ENCODE results near the gene C22orf42.
A peak's percentile ranks its signal among the peaks of the same experiment; 100 is the strongest.
"Not testable (repeated sequence)": the region's sequence is repeated elsewhere in the genome, so short reads cannot be mapped to it uniquely, and the experiment has no call there.

The C22orf42 gene

DNA sequence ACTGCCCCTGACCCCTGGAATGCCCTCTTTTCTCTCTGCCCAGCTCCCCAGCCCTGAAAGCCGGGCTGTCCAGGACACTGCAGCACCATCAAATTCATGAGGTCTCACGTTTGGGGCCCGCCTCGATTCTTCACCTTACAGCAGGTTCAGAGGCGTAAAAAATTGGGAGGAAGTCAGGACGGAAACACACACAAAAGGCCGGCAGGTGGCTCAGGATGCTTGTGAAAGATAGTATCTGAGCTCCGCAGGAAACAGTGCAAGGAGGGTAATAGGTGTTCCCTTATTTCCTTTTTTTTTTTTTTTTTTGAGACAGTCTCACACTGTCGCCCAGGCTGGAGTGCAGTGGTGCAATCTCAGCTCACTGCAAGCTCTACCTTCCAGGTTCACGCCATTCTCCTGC, 41.6 kb upstream of the C22orf42 start:
- H2BK120ac ChIP-seq (ENCODE audit: low read depth, low read length) = no peak overlapping the region
- no peak overlapping the region for H2BK5ac ChIP-seq (ENCODE audit: low read length)
- no peak overlapping the region for H3K27ac ChIP-seq (ENCODE audit: low read depth, low read length)
- peak; percentile 35 for DNase-seq
- no peaks in the 10 kb centered on the region for H3K27me3 ChIP-seq (ENCODE audit: insufficient read depth, low read length, poor library complexity)
- H3K79me1 ChIP-seq (ENCODE audit: low read length) = no peaks in the 10 kb centered on the region
- H3K4me1 ChIP-seq (ENCODE audit: control insufficient read depth, low read depth, low read length) = peaks cover 6% of the 10 kb centered on the region
- no peak overlapping the region for H3K9ac ChIP-seq (ENCODE audit: low read length)
- no peak overlapping the region for H3K4me2 ChIP-seq (ENCODE audit: low read length)
- no peak overlapping the region for H2AK5ac ChIP-seq (ENCODE audit: low read length)
- H3K4ac ChIP-seq (ENCODE audit: low read depth, low read length) = no peak overlapping the region
- no peak overlapping the region for H3K23ac ChIP-seq (ENCODE audit: low read length)
- H3K79me2 ChIP-seq (ENCODE audit: control insufficient read depth, insufficient read depth, low read length) = no peaks in the 10 kb centered on the region
- no peak overlapping the region for H3K18ac ChIP-seq (ENCODE audit: low read length)
- WGBS (ENCODE audit: extremely low coverage, insufficient coverage, low lambda C conversion rate) = no CpG with 5 or more reads among the region's 10 CpGs
- H4K5ac ChIP-seq (ENCODE audit: low read length) = no peak overlapping the region
- H2BK15ac ChIP-seq (replicated peaks; ENCODE audit: low read depth) = no peak overlapping the region
- no peak overlapping the region for H3K56ac ChIP-seq (ENCODE audit: low read length)
- H3K36me3 ChIP-seq (ENCODE audit: control insufficient read depth, insufficient read depth, low read length) = no peaks in the 10 kb centered on the region
- H3K4me3 ChIP-seq (ENCODE audit: low read length) = no peak overlapping the region
- no peak overlapping the region for H4K8ac ChIP-seq (ENCODE audit: low read depth, low read length)

DNA sequence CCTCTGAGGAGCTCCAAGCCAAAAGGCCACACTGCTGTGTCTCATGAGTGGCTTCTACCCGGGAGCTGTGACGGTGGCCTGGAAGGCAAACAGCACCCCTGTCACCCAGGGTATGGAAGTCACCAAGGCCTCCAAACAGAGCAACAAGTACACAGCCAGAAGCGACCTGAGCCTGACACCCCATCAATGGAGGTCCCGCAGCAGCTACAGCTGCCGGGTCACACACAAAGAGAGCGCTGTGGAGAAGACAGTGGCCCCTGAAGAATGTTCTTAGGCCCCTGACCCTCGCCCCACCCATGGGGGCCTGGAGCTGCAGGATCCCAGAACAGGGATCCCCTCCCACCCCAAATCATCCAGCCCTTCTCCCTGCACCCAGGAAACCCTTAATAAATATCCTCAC, 40.9 kb upstream of the C22orf42 start:
- no peak overlapping the region for H2BK120ac ChIP-seq (ENCODE audit: low read depth, low read length)
- peaks cover 6% of the 10 kb centered on the region for H3K4me1 ChIP-seq (ENCODE audit: control insufficient read depth, low read depth, low read length)
- no peak overlapping the region for H3K18ac ChIP-seq (ENCODE audit: low read length)
- no peak overlapping the region for H3K4ac ChIP-seq (ENCODE audit: low read depth, low read length)
- H4K8ac ChIP-seq (ENCODE audit: low read depth, low read length) = no peak overlapping the region
- WGBS (ENCODE audit: extremely low coverage, insufficient coverage, low lambda C conversion rate) = no CpG with 5 or more reads among the region's 7 CpGs
- no peak overlapping the region for H3K4me3 ChIP-seq (ENCODE audit: low read length)
- H2AK5ac ChIP-seq (ENCODE audit: low read length) = no peak overlapping the region
- no peak overlapping the region for H4K5ac ChIP-seq (ENCODE audit: low read length)
- H2BK5ac ChIP-seq (ENCODE audit: low read length) = no peak overlapping the region
- H3K56ac ChIP-seq (ENCODE audit: low read length) = peak overlapping the region; percentile 60
- H3K36me3 ChIP-seq (ENCODE audit: control insufficient read depth, insufficient read depth, low read length) = no peaks in the 10 kb centered on the region
- no peak for DNase-seq
- no peak overlapping the region for H2BK15ac ChIP-seq (replicated peaks; ENCODE audit: low read depth)
- no peak overlapping the region for H3K27ac ChIP-seq (ENCODE audit: low read depth, low read length)
- H3K23ac ChIP-seq (ENCODE audit: low read length) = no peak overlapping the region
- H3K9ac ChIP-seq (ENCODE audit: low read length) = no peak overlapping the region
- no peaks in the 10 kb centered on the region for H3K79me2 ChIP-seq (ENCODE audit: control insufficient read depth, insufficient read depth, low read length)
- no peak overlapping the region for H3K4me2 ChIP-seq (ENCODE audit: low read length)
- no peaks in the 10 kb centered on the region for H3K79me1 ChIP-seq (ENCODE audit: low read length)
- H3K27me3 ChIP-seq (ENCODE audit: insufficient read depth, low read length, poor library complexity) = no peaks in the 10 kb centered on the region

DNA sequence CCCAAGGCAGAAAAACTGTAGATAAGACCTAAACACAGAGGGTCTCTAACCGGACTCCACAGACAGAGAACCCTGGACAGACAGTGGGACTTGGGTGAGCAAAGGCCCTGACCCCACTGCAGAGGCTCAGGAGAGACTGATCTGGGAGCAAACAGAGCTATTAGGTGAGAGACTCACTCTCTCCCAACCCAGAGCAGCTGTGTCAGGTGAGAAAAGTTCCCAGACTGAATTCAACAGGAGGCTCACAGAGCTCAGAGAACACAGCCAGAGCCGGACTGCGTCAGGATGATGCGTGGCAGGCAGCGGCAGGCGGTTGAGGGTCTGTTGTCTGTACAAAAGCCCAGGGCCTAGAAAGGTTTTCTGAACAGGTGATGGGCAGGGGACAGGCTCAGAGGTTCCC, 40.2 kb upstream of the C22orf42 start:
- Histone ChIP-seq H4K5ac (ENCODE audit: low read length) (no peak overlapping the region), H2BK120ac (ENCODE audit: low read depth, low read length) (no peak overlapping the region), H3K4me3 (ENCODE audit: low read length) (no peak overlapping the region), H2BK5ac (ENCODE audit: low read length) (no peak overlapping the region), H2BK15ac (replicated peaks; ENCODE audit: low read depth) (no peak overlapping the region), H3K56ac (ENCODE audit: low read length) (peak overlapping the region; percentile 15), H3K4me1 (ENCODE audit: control insufficient read depth, low read depth, low read length) (peaks cover 6% of the 10 kb centered on the region), H4K8ac (ENCODE audit: low read depth, low read length) (no peak overlapping the region), H3K4ac (ENCODE audit: low read depth, low read length) (no peak overlapping the region), H3K18ac (ENCODE audit: low read length) (no peak overlapping the region), H3K79me2 (ENCODE audit: control insufficient read depth, insufficient read depth, low read length) (no peaks in the 10 kb centered on the region), H2AK5ac (ENCODE audit: low read length) (no peak overlapping the region), H3K79me1 (ENCODE audit: low read length) (no peaks in the 10 kb centered on the region), H3K27ac (ENCODE audit: low read depth, low read length) (no peak overlapping the region), H3K27me3 (ENCODE audit: insufficient read depth, low read length, poor library complexity) (no peaks in the 10 kb centered on the region), H3K36me3 (ENCODE audit: control insufficient read depth, insufficient read depth, low read length) (no peaks in the 10 kb centered on the region), H3K4me2 (ENCODE audit: low read length) (no peak overlapping the region), H3K9ac (ENCODE audit: low read length) (no peak overlapping the region), H3K23ac (ENCODE audit: low read length) (no peak overlapping the region)
- no peak for DNase-seq
- WGBS (ENCODE audit: extremely low coverage, insufficient coverage, low lambda C conversion rate) = no CpG with 5 or more reads among the region's 6 CpGs

DNA sequence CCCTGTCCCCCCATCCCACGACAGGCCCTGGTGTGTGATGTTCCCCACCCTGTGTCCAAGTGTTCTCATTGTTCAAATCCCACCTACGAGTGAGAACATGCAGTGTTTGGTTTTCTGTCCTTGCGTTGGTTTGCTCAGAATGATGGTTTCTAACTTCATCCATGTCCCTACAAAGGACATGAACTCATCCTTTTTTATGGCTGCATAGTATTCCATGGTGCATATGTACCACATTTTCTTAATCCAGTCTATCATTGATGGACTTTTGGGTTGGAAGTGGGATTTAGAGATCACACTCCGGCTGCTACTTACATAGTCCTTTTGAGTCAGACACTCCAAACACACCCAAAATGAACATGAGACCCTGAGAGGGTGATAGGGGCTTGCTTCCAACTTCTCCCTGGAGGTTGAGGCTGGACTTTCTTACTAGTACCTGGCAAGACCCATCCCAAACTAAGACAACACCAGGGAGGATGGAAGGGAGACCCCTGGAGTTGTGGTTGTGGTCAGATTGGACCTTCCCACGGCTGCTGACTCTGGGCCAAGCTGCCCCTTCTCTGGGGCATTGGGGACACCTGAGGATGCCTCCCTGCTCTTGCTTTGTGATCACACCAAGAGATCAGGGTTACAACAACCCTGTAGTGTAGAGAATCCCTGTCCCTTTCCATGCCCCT, 38.6 kb upstream of the C22orf42 start:
- not testable (repeated sequence) for H3K9ac ChIP-seq (ENCODE audit: low read length); H3K27me3 ChIP-seq (ENCODE audit: insufficient read depth, low read length, poor library complexity); H3K18ac ChIP-seq (ENCODE audit: low read length); H4K5ac ChIP-seq (ENCODE audit: low read length); H2BK120ac ChIP-seq (ENCODE audit: low read depth, low read length); H3K4me2 ChIP-seq (ENCODE audit: low read length); H3K36me3 ChIP-seq (ENCODE audit: control insufficient read depth, insufficient read depth, low read length); DNase-seq; H3K4ac ChIP-seq (ENCODE audit: low read depth, low read length); H3K56ac ChIP-seq (ENCODE audit: low read length); H2BK5ac ChIP-seq (ENCODE audit: low read length); H3K79me1 ChIP-seq (ENCODE audit: low read length); H3K27ac ChIP-seq (ENCODE audit: low read depth, low read length); H2AK5ac ChIP-seq (ENCODE audit: low read length); H2BK15ac ChIP-seq (replicated peaks; ENCODE audit: low read depth); H3K4me3 ChIP-seq (ENCODE audit: low read length); H3K79me2 ChIP-seq (ENCODE audit: control insufficient read depth, insufficient read depth, low read length); H4K8ac ChIP-seq (ENCODE audit: low read depth, low read length); H3K4me1 ChIP-seq (ENCODE audit: control insufficient read depth, low read depth, low read length); H3K23ac ChIP-seq (ENCODE audit: low read length)
- no CpG with 5 or more reads among the region's 5 CpGs for WGBS (ENCODE audit: extremely low coverage, insufficient coverage, low lambda C conversion rate)

DNA sequence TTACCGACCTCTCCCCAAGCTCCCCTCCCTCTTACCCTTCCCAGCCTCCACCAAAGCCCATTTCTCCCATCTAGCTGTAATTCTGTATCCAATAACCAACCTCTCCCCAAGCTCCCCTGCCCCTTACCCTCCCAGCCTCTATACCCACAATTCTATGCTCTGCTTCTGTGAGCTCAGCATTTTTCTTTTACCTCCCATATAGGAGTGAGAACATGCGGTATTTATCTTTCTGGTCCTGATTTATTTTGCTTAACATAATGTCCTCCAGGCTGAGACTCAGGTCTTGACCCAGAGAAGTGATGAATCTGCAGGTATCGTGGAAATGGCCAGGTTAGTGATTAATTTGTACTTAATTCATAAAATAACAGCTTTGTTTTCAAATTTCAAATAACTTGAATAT, 36.8 kb upstream of the C22orf42 start:
- DNase-seq; H3K4me2 ChIP-seq (ENCODE audit: low read length); H3K4me1 ChIP-seq (ENCODE audit: control insufficient read depth, low read depth, low read length): not testable (repeated sequence)

DNA sequence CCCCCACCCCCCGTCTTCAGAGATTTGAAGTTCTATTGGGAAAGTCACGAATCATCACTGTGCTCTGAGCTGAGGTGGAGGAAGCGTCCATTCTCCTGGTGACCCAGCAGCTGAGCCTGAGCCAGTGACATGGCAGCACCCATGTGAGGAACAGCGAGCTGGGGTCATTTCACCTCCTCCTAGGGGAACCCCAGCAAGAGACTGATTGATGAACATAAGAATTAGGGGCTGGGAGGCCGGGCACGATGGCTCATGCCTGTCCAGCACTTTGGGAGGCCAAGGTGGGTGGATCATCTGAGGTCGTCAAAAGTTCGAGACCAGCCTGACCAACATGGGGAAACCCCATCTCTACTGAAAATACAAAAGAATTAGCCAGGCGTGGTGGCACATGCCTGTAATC, 34.2 kb upstream of the C22orf42 start:
- H3K79me2 ChIP-seq (ENCODE audit: control insufficient read depth, insufficient read depth, low read length); H3K56ac ChIP-seq (ENCODE audit: low read length); H3K27me3 ChIP-seq (ENCODE audit: insufficient read depth, low read length, poor library complexity); H3K18ac ChIP-seq (ENCODE audit: low read length); H4K5ac ChIP-seq (ENCODE audit: low read length); H3K79me1 ChIP-seq (ENCODE audit: low read length); H2BK120ac ChIP-seq (ENCODE audit: low read depth, low read length); H3K36me3 ChIP-seq (ENCODE audit: control insufficient read depth, insufficient read depth, low read length); DNase-seq; H3K4me3 ChIP-seq (ENCODE audit: low read length); H3K9ac ChIP-seq (ENCODE audit: low read length); H4K8ac ChIP-seq (ENCODE audit: low read depth, low read length); H3K27ac ChIP-seq (ENCODE audit: low read depth, low read length); H3K4me1 ChIP-seq (ENCODE audit: control insufficient read depth, low read depth, low read length); H3K23ac ChIP-seq (ENCODE audit: low read length); H2BK15ac ChIP-seq (replicated peaks; ENCODE audit: low read depth); H2BK5ac ChIP-seq (ENCODE audit: low read length); H3K4ac ChIP-seq (ENCODE audit: low read depth, low read length); H3K4me2 ChIP-seq (ENCODE audit: low read length); H2AK5ac ChIP-seq (ENCODE audit: low read length): not testable (repeated sequence)
- WGBS (ENCODE audit: extremely low coverage, insufficient coverage, low lambda C conversion rate) = no CpG with 5 or more reads among the region's 9 CpGs

More for the DNA sequence above, 36.8 kb upstream of the C22orf42 start:
- H3K4ac ChIP-seq (ENCODE audit: low read depth, low read length); H3K79me2 ChIP-seq (ENCODE audit: control insufficient read depth, insufficient read depth, low read length); H3K18ac ChIP-seq (ENCODE audit: low read length); H4K8ac ChIP-seq (ENCODE audit: low read depth, low read length); H3K79me1 ChIP-seq (ENCODE audit: low read length); H2AK5ac ChIP-seq (ENCODE audit: low read length); H3K27ac ChIP-seq (ENCODE audit: low read depth, low read length); H3K4me3 ChIP-seq (ENCODE audit: low read length); H3K36me3 ChIP-seq (ENCODE audit: control insufficient read depth, insufficient read depth, low read length); H3K27me3 ChIP-seq (ENCODE audit: insufficient read depth, low read length, poor library complexity); H3K9ac ChIP-seq (ENCODE audit: low read length); H2BK120ac ChIP-seq (ENCODE audit: low read depth, low read length); H2BK15ac ChIP-seq (replicated peaks; ENCODE audit: low read depth); H4K5ac ChIP-seq (ENCODE audit: low read length); H2BK5ac ChIP-seq (ENCODE audit: low read length); H3K23ac ChIP-seq (ENCODE audit: low read length); H3K56ac ChIP-seq (ENCODE audit: low read length): not testable (repeated sequence)
- WGBS (ENCODE audit: extremely low coverage, insufficient coverage, low lambda C conversion rate) = no CpG with 5 or more reads among the region's 3 CpGs
